ENCODE data around the gene HLA-A. TPM values are rescaled to one million over a fixed set of nuclear protein-coding genes. Genes with fewer than 3 reads are reported as not detected.

The HLA-A gene
- total and polyA plus RNA-seq, 2 of the 13 experiments (the other 11 are each of a cell fraction or from before 2014, with no cell fraction given), result 345 to 527 TPM

DNA sequence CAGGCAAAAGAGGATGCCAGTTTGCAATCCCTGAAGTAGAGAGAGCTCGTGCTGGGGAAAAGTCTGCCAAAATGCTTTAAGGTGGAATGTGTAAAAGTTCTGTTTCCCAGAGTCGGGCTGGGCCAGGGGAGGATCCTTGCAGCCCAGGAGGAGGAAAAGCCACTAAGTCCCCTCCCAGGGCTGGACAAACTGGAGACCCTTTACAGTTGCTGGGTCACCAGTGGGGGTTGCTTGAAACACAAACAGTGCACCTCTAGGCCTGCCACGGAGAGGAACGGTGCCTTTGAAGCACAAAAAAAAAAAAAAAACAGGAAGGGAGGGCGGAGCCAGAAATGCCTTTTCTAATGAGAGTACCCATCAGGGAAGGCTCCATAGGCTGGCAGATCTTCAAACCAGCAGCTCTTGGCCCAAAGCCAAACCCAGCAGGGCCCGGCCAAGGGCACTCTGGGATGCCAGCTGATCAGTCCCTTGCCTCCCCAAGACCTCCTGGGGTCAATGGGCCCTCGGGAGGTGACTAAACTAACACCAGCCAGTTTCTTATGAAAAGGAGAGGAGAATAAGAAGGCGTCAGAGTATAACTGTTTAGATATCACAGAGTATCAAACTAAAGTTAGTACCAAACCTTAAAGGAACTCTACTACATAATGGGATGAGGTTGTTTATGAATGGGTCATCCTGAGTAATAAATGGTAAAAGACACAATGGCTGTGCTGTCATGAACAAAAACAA is 23.7 kb downstream of the HLA-A start (continued):
- no peak for TF ChIP-seq CEBPB (IDR thresholded peaks at IDR 0.05; ENCODE audit: borderline replicate concordance, low read depth, low read length)
- TF ChIP-seq ARNT (IDR thresholded peaks at IDR 0.05), result no peak
- TF ChIP-seq, protein P1, sequence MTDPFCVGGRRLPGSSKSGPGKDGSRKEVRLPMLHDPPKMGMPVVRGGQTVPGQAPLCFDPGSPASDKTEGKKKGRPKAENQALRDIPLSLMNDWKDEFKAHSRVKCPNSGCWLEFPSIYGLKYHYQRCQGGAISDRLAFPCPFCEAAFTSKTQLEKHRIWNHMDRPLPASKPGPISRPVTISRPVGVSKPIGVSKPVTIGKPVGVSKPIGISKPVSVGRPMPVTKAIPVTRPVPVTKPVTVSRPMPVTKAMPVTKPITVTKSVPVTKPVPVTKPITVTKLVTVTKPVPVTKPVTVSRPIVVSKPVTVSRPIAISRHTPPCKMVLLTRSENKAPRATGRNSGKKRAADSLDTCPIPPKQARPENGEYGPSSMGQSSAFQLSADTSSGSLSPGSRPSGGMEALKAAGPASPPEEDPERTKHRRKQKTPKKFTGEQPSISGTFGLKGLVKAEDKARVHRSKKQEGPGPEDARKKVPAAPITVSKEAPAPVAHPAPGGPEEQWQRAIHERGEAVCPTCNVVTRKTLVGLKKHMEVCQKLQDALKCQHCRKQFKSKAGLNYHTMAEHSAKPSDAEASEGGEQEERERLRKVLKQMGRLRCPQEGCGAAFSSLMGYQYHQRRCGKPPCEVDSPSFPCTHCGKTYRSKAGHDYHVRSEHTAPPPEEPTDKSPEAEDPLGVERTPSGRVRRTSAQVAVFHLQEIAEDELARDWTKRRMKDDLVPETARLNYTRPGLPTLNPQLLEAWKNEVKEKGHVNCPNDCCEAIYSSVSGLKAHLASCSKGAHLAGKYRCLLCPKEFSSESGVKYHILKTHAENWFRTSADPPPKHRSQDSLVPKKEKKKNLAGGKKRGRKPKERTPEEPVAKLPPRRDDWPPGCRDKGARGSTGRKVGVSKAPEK (CRISPR knock-in tag; IDR thresholded peaks at IDR 0.05; ENCODE audit: borderline replicate concordance), result no peak
- TF ChIP-seq ZNF562 (CRISPR knock-in tag; IDR thresholded peaks at IDR 0.05; ENCODE audit: borderline replicate concordance), result no peak
- TF ChIP-seq ZNF850 (CRISPR knock-in tag; conservative IDR thresholded peaks at IDR 0.05), result no peak
- TF ChIP-seq, protein P2, sequence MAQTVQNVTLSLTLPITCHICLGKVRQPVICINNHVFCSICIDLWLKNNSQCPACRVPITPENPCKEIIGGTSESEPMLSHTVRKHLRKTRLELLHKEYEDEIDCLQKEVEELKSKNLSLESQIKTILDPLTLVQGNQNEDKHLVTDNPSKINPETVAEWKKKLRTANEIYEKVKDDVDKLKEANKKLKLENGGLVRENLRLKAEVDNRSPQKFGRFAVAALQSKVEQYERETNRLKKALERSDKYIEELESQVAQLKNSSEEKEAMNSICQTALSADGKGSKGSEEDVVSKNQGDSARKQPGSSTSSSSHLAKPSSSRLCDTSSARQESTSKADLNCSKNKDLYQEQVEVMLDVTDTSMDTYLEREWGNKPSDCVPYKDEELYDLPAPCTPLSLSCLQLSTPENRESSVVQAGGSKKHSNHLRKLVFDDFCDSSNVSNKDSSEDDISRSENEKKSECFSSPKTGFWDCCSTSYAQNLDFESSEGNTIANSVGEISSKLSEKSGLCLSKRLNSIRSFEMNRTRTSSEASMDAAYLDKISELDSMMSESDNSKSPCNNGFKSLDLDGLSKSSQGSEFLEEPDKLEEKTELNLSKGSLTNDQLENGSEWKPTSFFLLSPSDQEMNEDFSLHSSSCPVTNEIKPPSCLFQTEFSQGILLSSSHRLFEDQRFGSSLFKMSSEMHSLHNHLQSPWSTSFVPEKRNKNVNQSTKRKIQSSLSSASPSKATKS (CRISPR knock-in tag; IDR thresholded peaks at IDR 0.05), result no peak
- TF ChIP-seq ZNF282 (IDR thresholded peaks at IDR 0.05; ENCODE audit: partially characterized antibody), result no peak
- no peak for TF ChIP-seq HMGA1 (CRISPR knock-in tag; conservative IDR thresholded peaks at IDR 0.05)
- TF ChIP-seq FOXM1 (CRISPR knock-in tag; IDR thresholded peaks at IDR 0.05), result no peak
- no peak for TF ChIP-seq KAT2B (IDR thresholded peaks at IDR 0.05; ENCODE audit: borderline replicate concordance, low read depth, low read length)
- TF ChIP-seq ZNF136 (CRISPR knock-in tag; IDR thresholded peaks at IDR 0.05; ENCODE audit: low read depth), result no peak
- TF ChIP-seq ZNF333 (CRISPR knock-in tag; IDR thresholded peaks at IDR 0.05; ENCODE audit: borderline replicate concordance), result no peak
- TF ChIP-seq XRCC5 (optimal IDR thresholded peaks at IDR 0.05; ENCODE audit: low read length), result peak; percentile 54
- no peak for TF ChIP-seq ZNF232 (CRISPR knock-in tag; IDR thresholded peaks at IDR 0.05; ENCODE audit: borderline replicate concordance)
- TF ChIP-seq, protein P3, sequence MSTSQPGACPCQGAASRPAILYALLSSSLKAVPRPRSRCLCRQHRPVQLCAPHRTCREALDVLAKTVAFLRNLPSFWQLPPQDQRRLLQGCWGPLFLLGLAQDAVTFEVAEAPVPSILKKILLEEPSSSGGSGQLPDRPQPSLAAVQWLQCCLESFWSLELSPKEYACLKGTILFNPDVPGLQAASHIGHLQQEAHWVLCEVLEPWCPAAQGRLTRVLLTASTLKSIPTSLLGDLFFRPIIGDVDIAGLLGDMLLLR (CRISPR knock-in tag; IDR thresholded peaks at IDR 0.05), result no peak
- TF ChIP-seq YY1 (IDR thresholded peaks at IDR 0.05; ENCODE audit: insufficient read depth, insufficient replicate concordance, low read depth, low read length), result no peak
- no peak for TF ChIP-seq GABPA (IDR thresholded peaks at IDR 0.05; ENCODE audit: low read depth, low read length)
- TF ChIP-seq GABPA (CRISPR knock-in tag; IDR thresholded peaks at IDR 0.05; ENCODE audit: low read depth), result peak; percentile 71
- TF ChIP-seq ZNF331 (CRISPR knock-in tag; IDR thresholded peaks at IDR 0.05), result peak; percentile 9; the same call in 1 of the 2 replicates
- peak; percentile 47; the same call in 1 of the 2 replicates for TF ChIP-seq CBX5 (CRISPR knock-in tag; IDR thresholded peaks at IDR 0.05; ENCODE audit: borderline replicate concordance)
- TF ChIP-seq NBN (conservative IDR thresholded peaks at IDR 0.05), result no peak
- TF ChIP-seq, protein P4, sequence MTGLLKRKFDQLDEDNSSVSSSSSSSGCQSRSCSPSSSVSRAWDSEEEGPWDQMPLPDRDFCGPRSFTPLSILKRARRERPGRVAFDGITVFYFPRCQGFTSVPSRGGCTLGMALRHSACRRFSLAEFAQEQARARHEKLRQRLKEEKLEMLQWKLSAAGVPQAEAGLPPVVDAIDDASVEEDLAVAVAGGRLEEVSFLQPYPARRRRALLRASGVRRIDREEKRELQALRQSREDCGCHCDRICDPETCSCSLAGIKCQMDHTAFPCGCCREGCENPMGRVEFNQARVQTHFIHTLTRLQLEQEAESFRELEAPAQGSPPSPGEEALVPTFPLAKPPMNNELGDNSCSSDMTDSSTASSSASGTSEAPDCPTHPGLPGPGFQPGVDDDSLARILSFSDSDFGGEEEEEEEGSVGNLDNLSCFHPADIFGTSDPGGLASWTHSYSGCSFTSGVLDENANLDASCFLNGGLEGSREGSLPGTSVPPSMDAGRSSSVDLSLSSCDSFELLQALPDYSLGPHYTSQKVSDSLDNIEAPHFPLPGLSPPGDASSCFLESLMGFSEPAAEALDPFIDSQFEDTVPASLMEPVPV (CRISPR knock-in tag; IDR thresholded peaks at IDR 0.05), result no peak
- TF ChIP-seq ZFP36L2 (CRISPR knock-in tag; IDR thresholded peaks at IDR 0.05), result no peak
- TF ChIP-seq KDM1A (CRISPR knock-in tag; IDR thresholded peaks at IDR 0.05), result no peak
- TF ChIP-seq NONO (IDR thresholded peaks at IDR 0.05), result no peak
- TF ChIP-seq NONO (CRISPR knock-in tag; conservative IDR thresholded peaks at IDR 0.05), result no peak

Data from HepG2 (cell line).